NCI-H460 (cell line): ENCODE results near the gene SCO2. TPM values are rescaled to one million over a fixed set of nuclear protein-coding genes. Genes with fewer than 3 reads are reported as not detected.
A peak's percentile ranks its signal among the peaks of the same experiment; 100 is the strongest.

Source experiments
- DNase-seq: peaks from one replicate; pipeline ENCODE4 v3.0.0-alpha.2; 2016; ENCODE audit warnings: low read depth; ENCODE audit errors: extremely low read depth
- total RNA-seq: library from RNA; depleted of rRNA; stranded (reverse); fragments of >200 nt; shearing (Covaris generic); gene quantifications from 2 replicates; pipeline ENCODE4 v1.2.3, GENCODE V29; 2014

SCO2 gene
- total RNA-seq, 1 experiment from 2014 or later: 3.0 TPM

DNA sequence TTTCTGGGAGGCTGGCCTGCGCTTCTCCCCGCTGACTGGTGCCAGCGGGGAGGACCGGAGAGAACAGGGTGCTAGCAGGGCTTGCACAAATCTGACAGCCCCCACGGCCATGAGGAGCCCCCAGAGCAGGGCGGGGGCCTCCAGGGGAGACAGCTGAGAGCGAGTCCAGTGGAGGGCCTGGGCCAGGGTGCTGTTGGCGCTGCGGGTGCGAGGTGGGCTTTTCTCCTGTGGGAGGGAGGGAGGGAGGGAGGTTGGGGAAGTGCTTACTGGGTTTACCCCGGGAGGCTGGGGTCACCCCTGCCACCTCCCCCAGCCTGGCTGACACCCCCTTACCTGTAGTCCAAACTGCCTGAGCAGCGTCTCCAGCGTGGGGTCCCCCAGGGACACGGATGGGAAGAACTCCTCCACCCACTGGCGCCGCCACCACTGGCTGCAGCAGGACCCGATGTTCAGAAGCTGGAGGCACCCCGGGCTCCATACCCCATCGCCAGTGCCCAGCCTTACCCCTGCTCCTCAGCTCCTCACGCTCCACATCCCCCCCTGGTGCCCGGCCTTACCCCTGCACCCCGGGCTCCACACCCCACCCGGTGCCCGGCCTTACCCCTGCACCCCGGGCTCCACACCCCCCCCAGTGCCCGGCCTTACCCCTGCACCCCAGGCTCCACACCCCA, 21.8 kb downstream of the SCO2 start:
- DNase-seq: no peak

DNA sequence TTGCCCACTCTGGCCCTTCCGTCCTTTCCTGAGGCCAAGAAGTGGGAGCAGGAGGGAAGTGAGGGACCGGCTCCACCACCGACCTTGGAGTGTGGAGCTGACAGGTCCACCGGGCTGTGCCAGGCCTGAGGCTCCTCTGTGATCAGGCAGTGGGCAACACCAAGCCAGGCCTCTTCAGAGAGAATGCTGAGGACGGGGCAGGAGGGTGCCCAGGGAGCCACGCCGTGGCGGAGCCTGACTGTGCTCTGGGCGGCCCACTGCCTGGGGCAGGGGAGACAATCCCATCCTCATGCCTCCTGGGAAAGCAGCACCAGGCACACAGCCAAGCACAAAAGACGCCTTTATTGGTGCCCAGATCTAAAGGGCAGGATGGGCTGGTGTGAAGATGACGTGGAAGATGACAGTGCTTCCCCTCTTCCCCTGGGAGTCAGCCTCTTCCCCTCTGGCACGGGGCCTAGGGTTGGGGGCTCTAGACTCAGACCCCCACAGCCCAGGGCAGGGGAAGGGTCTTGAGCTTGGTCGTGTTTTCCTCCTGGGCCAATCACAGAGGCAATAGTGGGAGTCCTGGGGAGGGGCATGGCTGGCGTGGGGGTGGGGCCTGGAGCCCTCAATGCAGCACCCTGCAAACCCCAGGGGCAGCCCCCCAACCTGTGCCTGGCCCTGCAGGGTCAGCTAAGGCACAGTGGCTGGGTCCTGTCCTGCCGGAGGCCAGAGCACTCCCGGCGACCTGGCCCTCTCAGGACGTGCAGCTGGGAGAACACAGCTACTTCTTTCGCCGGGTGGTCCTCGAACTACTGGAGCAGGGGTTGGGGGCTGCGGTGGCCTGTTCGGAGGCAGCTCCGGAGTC, 22.5 kb downstream of the SCO2 start:
- DNase-seq: no peak

DNA sequence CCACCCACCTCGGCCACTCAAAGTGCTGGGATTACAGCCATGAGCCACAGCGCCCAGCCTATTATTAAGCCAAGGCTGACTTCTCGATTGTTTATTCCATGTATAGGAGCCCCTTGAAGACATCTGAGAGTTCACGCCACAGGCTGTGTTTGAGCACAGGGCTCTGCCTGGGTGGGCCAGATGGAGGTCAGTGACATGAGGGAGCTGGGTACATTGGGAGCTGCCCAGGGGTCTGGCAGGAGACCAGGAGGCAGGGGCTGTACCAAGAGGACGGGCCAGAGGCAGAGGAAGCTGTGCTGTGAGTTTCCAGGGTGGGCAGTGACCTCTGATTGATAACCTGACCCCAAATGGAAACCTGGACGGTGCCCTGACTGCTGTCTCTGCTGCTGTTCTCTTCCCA, 23.3 kb downstream of the SCO2 start:
- no peak for DNase-seq

DNA sequence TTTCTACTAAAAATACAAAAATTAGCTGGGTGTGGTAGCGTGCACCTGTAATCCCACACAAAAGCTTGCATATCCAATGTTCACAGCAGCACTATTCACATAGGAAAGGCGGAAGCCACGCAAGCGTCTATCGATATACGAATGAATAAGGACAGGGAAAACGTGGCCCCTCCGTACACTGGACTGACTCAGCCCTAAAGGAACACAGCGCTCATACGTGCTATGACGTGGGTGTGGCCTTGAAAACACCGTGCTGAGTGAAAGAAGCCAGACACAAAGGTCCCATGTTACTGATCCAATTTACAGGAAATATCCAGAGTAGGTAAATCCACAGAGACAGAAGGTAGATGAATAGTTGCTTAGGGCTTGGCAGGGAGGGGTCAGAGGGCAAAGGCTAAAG, 24.9 kb downstream of the SCO2 start:
- DNase-seq: no peak

DNA sequence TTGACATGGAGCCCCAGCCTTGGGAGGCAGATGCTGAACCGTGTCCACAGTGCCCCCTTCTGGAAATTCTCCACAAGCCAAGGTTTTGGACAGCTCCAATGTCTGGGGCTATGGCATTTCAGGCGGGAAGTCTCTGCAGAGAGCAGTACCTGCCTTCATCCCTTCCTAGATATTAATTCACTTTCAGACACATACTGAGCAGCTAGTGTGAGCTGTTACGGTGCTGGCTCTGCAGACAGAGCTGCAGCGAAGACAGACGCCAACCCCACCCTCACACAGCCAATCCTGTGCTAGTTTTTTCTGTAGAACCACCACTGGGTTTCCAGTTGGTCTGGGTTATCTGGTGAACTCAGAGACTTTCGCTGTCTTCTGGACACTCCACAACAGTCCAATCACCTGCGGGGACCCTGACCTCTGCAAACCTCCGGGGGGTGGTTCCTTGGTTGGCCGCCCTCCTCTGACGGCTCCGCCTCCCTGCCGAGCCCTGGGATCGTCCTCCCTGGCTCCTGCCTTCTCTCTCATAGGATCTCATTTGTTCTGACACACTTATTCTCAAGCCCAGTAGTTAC, 27.0 kb downstream of the SCO2 start:
- DNase-seq: peak; percentile 61

DNA sequence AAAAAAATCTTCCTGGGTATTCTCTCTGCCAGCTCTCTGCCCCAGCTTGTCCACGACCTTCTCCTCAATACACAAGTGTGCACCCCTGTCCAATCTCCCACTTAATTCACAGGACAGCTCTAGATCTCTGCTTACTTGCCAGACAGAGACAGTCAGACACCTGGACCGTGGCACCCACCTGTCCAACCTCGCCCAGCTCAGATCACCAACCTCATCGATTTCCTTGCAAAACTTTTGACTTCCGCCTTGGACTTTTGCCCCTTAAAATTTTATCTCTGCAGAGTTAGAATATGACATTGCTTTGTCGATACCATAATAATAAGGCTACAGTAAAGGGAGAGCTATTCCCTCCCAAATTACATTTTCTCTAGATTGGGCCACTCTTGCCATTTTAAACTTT, 28.3 kb downstream of the SCO2 start:
- DNase-seq: no peak

DNA sequence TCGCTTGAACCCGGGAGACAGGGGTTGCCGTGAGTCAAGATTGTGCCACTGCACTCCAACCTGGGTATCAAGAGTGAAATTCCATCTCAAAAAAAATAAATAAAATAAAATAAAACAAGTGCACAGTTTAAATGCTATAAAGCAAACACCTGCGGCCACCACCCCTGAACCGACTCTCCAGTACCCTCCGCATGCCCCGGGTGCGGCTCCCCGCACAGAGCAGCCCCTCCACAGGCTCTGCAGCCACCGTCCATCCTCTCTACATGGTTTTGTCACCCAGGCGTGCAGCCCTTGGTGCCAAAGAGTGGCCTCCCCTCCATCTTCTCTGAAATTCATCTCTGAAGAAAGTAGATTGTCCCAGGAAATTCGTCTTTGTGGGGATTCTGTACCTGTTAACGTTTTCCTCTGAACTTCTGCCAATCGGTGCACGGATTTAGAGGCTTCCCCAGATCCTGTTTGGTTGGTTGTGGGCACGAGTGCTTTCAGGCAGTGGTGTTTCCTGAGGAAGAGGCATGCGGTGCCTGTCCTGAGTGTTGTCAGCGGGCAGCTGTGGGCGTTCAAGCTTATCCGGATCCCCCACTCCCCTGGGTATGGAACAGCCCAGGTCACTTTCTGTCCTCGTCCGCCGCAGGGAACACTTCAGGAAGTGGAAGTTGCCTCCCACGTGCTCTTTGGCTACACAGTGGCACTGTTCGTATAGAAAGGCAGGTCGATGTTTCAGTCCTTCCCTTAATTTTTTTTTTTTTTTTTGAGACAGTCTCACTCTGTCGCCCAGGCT, 34.7 kb downstream of the SCO2 start:
- DNase-seq: no peak

DNA sequence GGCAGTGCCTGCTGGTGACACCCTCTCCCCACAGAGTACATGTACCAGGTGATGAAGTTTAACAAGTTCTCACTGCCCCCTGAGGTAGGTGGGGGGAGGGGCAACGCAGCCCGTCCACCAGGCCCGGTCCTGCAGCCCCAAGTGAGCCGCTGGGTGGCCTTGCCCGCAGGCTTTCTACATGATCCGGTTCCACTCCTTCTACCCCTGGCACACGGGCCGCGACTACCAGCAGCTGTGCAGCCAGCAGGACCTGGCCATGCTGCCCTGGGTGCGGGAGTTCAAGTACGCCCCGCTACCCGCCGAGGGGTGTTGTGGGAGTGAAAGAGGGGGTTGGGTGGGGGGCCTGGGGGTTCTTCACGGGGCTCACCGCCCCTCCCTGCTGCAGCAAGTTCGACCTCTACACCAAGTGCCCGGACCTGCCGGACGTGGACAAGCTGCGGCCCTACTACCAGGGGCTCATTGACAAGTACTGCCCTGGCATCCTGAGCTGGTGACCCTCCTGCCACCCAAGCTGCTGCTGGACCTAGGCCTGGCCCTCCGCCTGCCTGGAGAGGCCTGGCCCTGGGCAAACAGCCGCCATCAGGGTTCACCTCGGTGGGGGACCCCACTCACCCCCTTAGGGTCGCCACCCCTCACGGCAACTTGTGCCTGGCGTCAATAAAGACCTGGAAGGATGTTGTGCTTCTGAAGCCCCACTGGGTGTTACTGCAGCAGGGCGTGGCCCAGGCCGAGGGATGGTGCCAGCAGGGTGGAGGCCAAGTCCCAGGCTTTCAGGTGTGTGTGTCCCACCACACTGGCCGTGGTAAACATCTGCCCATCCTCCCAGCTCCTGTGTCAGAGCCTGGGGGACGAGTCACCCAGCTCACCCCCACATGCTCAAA, 35.8 kb downstream of the SCO2 start:
- no peak for DNase-seq

DNA sequence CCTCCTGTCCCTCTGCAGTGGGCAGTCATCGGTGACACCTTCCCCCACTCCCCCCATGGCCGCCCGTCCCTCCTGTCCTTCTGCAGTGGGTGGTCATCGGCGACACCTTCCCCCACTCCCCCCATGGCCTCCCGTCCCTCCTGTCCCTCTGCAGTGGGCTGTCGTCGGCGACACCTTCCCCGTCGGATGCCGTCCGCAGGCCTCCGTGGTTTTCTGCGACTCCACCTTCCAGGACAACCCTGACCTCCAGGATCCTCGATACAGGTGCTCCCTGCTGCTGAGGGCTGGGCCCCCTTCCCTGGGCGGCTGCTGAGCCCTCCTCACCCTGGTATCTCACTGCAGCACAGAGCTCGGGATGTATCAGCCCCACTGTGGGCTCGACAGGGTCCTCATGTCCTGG, 36.5 kb downstream of the SCO2 start:
- DNase-seq: no peak

DNA sequence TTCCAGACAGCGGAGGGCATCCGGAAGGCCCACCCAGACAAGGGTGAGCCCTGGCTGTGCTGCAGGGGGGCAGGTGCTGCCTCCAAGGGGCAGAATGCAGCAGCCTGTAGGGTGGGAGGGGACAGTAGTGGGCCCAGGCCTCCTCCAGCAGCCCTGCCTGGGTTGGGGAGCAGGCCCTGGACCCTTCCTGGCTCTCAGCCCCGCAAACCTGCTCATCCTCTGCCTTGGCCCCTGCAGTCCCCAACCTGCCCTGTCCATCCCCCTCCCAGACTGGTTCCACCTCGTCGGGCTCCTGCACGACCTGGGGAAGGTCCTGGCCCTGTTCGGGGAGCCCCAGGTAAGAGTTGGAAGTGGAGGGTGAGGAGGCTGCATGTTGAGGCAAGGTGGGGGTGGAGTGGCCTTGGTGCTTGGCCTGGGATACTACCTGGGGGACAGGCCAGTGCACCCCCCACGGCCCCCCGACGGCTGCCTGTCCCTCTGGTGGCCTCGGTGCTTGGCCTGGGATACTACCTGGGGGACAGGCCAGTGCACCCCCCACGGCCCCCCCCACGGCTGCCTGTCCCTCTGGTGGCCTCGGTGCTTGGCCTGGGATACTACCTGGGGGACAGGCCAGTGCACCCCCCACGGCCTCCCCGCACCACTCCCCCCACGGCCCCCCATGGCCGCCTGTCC, 37.3 kb downstream of the SCO2 start:
- no peak for DNase-seq

DNA sequence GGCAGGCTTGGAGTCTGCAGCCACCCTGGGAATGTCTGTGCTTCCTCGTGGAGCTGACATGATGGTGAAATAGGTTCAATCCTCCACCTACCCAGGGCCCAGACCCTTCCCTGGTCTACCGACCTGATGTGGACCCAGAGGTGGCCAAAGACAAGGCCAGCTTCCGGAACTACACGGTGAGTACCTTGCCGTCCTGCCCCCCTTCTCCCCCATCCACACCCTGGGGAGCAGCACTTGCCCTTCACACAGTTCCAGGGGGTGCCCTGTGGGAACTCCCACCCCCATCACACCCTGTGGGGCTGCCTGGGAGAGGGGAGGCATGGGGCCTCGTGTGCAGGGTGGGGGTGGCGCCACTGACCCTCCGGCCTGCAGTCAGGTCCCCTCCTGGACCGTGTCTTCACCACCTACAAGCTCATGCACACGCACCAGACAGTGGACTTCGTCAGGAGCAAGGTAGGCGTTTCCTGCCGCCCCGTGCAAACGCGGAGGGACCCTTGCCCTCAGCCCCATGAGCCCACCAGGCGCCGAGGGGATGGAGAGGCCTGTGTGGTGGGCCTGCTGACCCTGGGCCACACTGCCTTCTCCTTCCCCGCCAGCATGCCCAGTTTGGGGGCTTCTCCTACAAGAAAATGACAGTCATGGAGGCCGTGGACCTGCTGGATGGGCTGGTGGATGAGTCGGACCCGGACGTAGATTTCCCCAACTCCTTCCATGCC, 38.0 kb downstream of the SCO2 start:
- DNase-seq: no peak

DNA sequence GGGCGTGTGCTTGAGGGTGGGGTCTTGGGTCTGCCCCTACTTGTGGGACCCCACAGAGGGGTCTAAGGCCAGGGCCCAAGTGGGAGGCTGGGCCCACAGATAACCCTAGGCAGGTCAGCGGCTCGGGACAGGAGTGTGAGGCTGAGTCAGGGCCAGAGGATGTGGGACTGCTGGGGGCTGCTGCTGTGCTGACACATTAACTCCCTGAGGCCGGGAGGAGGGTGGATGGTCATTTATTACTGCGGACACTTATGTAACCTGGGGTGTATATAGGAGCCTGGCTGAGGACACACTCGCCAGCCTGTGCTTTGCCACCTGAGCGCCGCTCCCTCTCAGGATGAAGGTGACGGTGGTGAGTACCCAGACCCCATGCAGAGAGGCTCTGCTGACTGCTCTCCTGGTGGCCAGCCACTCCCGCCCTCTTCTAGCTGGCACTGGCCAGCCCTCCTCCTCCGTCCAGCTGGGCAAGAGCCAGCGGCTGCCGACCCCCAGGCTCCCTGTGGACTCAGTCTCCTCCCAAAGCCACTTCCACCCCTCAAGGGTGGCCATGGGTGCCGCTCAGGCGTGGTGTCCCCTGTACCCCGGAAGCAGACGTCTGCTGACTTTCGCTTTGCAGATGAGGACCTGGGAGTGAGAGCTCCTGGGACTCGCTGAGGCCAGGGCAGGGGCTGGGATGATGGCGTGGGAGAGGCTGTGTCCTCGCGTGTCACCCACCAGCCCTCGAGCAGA, 38.7 kb downstream of the SCO2 start, which contains the start of gene MIOX:
Gene MIOX (plus strand): TSS at position 299 of the 729 bp plus-strand sequence. CDS start 39 bp downstream, at position 338.
- no peak for DNase-seq

DNA sequence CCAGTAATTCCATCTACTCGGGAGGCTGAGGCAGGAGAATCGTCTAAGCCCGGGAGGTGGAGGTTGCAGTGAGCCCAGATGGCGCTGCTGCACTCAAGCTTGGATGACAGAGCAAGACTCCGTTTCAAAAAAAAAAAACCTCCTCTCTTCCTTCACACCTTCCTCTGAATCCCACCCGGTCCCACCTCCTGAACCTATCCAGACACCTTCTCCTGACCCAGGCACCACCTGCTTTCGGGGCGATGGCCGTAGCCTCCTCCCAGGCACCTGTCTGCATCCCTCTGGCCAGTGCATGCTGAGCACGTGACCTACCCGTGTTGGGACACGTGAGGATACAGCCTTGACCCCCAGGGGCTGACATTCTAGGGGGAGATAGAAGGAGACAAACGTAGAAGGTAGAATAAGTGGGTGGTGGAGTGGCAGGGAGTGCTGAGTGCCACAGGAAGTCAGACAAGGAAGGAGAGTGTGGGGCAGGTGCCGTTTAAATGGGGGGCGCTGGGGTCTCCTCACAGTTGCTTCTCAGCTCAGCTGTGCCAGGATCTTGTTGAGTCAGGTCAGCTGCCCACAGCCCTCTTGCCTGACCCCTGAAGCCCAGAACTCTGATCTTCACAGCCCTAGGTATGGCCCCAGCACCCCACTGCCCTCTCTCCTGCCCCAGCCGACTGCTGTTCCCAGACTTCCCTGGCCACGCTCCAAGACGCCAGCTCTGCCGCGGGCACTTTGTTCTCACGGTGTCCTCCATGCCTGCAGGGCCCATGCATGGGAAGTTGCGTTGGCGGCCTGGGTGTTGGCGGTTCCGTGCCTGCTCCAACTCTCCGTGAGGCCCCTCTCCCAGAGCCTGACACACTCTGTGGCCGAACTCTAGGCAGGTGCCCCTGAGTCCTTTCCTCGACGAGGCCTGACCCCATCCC, 39.9 kb downstream of the SCO2 start:
- DNase-seq: no peak

DNA sequence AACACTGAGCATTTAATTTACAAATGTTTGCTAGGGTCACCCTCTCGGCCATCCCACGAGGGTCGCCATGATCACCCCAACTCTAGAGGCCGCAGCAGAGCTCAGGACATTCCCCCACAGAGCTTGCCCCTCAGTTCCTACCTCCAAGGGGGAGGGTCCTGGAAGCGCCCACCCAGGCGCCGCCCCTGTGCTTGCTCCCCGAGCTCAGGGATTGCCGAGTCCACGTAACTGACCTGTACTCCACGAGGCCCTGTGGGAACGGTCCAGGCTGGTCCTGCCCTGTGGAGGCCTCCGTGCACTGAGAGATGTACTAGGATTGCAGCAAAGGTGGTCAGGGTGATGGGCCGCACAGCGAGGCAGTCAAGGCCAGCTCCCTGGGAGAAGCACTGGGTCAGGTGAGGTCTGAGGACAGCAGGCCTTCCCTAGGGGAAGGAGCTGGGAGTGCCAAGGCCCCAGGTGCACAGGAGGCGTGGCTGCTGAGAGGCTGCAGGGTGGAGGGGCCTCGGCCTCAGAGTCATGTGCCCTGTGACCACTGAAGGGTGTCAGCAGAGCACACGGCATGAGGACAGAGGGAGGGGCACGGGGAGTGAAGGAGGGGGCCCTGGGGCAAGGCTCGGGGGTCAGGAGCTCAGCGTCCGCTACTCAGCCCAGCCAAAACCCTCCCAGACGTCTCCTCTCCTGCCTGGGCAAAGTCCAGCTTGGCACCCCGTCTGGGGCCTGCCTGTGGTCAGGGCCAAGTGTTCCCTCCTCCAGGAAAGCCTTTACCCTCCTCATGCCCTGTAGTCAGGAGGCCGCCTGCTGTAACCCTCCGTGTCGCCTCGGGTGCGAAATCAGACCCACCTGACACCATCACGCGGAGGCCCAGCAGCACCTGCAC, 41.2 kb downstream of the SCO2 start:
- DNase-seq: no peak

DNA sequence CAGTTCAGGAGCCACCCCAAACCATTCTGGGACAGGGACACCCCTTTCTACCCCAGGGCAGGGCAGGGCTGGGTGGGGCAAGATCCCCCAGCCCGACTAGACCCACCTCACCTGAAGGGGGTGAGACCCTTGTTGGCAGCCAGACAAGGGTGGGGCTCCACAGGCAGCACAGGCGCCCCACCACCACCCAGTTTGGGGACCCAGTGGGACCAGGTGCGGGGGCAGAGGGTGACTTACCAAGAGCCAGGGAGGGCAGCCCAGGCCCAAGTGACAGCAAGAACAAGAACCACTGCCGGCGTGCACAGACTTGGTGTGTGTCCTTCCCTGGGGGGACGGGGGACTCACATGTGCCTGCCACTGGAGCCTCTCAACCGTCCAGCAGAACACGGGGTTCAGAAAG, 41.8 kb downstream of the SCO2 start:
- DNase-seq: no peak

DNA sequence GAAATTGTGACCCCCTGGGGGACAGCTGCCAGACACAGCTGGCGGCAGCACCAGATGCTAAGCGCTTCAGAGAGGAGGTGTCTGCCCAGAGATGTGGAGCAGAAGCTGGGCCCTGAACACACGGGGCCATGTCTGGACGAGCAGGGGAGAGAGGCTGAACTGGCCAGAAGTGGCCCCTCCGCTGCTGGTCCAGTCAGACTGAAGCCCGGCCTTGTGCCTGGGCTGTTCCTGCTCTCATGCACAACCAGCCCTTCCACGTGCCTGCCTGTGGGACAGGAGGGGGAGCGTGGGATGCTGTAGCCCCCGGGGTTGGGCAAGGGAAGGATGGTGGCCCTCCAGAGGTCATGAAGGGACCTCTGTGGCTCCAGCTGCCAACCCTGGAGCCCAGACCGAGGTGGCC, 42.3 kb downstream of the SCO2 start:
- DNase-seq: no peak
